Subcutaneous abdominal adipose tissue (tissue), 5 donors: ENCODE data around the gene MRPS34.
A peak's percentile ranks its signal among the peaks of the same experiment; 100 is the strongest.

Source experiments
- H3K27ac ChIP-seq: one replicate; pipeline ENCODE4 v1.7.0; 2013; ENCODE audit warnings: low read depth, mild to moderate bottlenecking, inconsistent platforms, low read length, moderate library complexity
- H3K27me3 ChIP-seq, 5 donors: one replicate each; pipeline ENCODE4 v1.7.0; 2013; ENCODE audit warnings: low read length in 5 of 5, inconsistent platforms in 1 of 5; ENCODE audit not compliant: control insufficient read depth in 5 of 5, insufficient read depth in 4 of 5
- H3K36me3 ChIP-seq, 5 donors: one replicate each; pipeline ENCODE4 v1.7.0; 2013; ENCODE audit warnings: low read length in 5 of 5; ENCODE audit not compliant: control insufficient read depth in 5 of 5, insufficient read depth in 5 of 5
- H3K4me1 ChIP-seq, 5 donors: one replicate each; pipeline ENCODE4 v1.7.0; 2013; ENCODE audit warnings: low read length in 5 of 5, mild to moderate bottlenecking in 3 of 5, moderate library complexity in 1 of 5; ENCODE audit not compliant: control insufficient read depth in 5 of 5, insufficient read depth in 5 of 5
- H3K4me3 ChIP-seq, 5 donors: one replicate each; pipeline ENCODE4 v1.7.0; 2013; ENCODE audit warnings: low read length in 5 of 5, low read depth in 1 of 5
- H3K9ac ChIP-seq, 5 donors: one replicate each; pipeline ENCODE4 v1.7.0; 2013; ENCODE audit warnings: low read length in 5 of 5, mild to moderate bottlenecking in 4 of 5, moderate library complexity in 3 of 5
- H3K9me3 ChIP-seq, 5 donors: one replicate each; pipeline ENCODE4 v1.7.0; 2013; ENCODE audit warnings: low read length in 5 of 5; ENCODE audit not compliant: control insufficient read depth in 5 of 5
- donor health status: healthy.
- donor health status: healthy.
- donor health status: healthy.
- donor health status: healthy.
- donor health status: healthy.

Gene MRPS34

DNA sequence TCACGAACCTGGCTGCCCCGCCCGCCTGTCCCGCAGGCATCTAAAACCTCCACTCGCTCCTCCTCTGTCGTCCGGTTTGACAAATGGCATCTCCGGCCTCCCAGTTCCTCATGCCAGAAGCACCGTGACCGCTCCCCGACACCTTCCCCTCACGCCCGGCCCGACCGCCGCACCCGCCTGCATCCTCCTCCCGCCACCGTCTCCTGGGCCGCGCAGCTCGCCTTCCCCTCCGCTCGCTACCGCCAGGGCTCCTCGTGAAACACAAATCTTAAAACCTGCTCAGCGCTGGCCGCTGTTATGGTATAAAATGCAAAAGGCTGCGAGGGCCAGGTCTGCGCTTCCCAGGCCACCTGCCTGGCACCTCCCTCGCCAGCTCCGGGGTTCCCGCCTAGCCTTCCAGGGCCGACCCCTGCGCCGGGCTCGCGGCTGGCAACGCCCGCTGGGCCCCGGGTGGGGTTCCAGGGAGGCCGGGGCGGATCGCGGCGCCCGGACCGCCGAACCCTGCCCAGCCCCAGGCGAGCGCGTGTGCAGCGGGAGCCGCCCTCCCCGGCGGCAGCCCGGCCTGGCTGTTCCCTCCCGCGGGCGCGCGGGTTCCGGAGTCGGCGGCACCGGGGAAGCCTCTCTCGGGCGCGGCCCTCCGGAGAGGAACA, 8.9 kb upstream of the MRPS34 start:
- H3K36me3 ChIP-seq: peaks cover 0 to 51% (median 36%) of the 10 kb centered on the region in 5 donors

DNA sequence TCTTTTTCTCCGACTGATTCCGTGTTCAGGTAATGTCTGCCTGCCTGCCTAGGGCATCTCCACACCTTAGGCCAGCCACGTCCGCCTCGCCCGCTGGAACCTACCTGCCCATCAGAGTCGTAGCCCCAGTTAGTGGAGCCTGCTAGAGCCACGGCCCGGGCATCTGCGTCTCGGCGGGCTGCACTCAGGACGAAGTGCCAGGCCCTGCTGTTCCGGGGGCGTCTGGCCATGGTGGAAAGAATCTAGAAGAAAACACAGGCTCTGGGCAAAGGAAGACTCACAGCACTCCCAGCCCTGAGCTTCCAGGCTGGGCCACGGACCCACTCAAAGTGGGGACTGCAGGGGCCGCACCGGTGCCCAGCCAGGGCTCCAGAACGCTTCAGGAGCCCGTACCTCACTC, 8.3 kb upstream of the MRPS34 start:
- Histone ChIP-seq H3K4me3 (peak overlapping the region in 4 of 5 donors; percentile 65 to 83 (median 80)), H3K27me3 (no peaks in the 10 kb centered on the region), H3K9ac (peak overlapping the region in 4 of 5 donors; percentile 65 to 78 (median 77)), H3K36me3 (peaks cover 0 to 51% (median 37%) of the 10 kb centered on the region in 5 donors), H3K4me1 (peaks cover 0 to 40% (median 34%) of the 10 kb centered on the region in 5 donors), H3K9me3 (no peaks in the 10 kb centered on the region), H3K27ac (no peak overlapping the region)

More for the DNA sequence above, 8.9 kb upstream of the MRPS34 start:
- H3K4me1 ChIP-seq: peaks cover 0 to 44% (median 34%) of the 10 kb centered on the region in 5 donors
- H3K27me3 ChIP-seq: no peaks in the 10 kb centered on the region
- H3K9me3 ChIP-seq: no peaks in the 10 kb centered on the region
- H3K27ac ChIP-seq: peak overlapping the region; percentile 50
- H3K9ac ChIP-seq: peak overlapping the region in 4 of 5 donors; percentile 65 to 78 (median 77)
- H3K4me3 ChIP-seq: peak overlapping the region in 4 of 5 donors; percentile 65 to 83 (median 80)

DNA sequence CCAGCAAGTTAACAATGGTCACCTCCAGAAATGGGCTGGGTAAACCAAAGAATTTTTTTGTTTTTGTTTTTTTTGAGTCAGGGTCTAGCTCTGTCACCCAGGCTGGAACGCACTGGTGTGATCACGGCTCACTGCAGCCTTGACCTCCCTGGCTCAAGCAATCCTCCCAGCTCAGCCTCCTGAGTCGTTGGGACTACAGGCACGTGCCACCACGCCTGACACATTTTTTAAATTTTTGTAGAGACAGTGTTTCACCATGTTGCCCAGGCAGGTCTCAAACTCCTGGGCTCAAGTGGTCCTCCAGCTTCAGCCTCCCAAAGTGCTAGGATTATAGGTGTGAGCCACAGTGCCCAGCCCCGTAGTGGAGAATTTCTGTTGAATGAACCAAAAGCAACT, 7.7 kb upstream of the MRPS34 start:
- H3K4me1 ChIP-seq: peaks cover 0 to 40% (median 34%) of the 10 kb centered on the region in 5 donors
- H3K9me3 ChIP-seq: no peaks in the 10 kb centered on the region
- H3K9ac ChIP-seq: peak overlapping the region in 1 of 5 donors; percentile 35
- H3K27ac ChIP-seq: no peak overlapping the region
- no peak overlapping the region for H3K4me3 ChIP-seq
- no peaks in the 10 kb centered on the region for H3K27me3 ChIP-seq
- H3K36me3 ChIP-seq: peaks cover 0 to 53% (median 38%) of the 10 kb centered on the region in 5 donors

DNA sequence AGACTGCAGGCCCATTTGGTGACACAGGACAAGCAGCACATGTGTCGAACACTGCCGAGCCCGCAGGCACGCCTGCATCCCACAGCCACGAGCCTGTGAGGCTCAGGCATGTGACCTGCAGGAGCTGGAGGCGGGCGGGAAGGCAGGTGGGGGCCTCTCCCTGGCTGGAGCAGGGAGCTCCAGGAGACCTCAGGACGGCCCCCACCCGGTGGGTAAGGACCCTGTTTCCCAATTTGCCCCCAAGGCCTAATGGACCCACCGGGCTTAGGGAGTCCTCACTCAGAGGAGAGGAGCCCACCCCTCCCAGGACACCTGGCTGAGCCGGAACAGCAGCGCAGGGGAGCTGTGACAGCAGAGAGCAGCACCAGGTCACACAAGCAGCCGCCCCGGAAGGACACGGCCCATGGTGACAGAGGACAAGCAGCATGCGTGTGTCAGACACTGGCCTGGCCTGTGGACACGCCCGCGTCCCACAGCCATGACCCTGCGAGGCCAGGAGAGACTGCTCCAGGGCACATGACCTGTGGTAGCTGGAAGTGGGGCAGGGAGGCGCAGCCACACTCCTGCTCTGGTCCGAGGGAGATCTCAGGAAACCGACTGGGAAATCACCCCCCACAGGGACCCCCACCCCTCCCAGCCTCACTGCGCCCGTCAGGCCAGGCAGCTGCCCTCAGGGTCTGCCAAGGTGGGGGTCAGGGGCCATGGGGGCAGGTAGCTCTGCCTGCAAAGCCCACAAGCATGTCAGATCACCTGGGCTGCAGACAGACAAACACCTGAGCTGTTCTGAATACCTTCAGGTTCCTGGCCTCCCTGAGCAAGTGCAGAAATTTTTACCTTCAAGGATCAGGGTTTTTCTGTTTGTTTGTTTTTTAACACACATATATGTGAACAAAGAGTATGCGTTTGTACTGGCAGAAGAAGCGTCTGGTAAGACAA, 7.1 kb upstream of the MRPS34 start:
- H3K4me3 ChIP-seq: no peak overlapping the region
- peaks cover 0 to 38% (median 33%) of the 10 kb centered on the region in 5 donors for H3K4me1 ChIP-seq
- H3K36me3 ChIP-seq: peaks cover 0 to 57% (median 43%) of the 10 kb centered on the region in 5 donors
- no peak overlapping the region for H3K27ac ChIP-seq
- peak overlapping the region in 1 of 5 donors; percentile 35 for H3K9ac ChIP-seq
- no peaks in the 10 kb centered on the region for H3K27me3 ChIP-seq
- H3K9me3 ChIP-seq: no peaks in the 10 kb centered on the region

DNA sequence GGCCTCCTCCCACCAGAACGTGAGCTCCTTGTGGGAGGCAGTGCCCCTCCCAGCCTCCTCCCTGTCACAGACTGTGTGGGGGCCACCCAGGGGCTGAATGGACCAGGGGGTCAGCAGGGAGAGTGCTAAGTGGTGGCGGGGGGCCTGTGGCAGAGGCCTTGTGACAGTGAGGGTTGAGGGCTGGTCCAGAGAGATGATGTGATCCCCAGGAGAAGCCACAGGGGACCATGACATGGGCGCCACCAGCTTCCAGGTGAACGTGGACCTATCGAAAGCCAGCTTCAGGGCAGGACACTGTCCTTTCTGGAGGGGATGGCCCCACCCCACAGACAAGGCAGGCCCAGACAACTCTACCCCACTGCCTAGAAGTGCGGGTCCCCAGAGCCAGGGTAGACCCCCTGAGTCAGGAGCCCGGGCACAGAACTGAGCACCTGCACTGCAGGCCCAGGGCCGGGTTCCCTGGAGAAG, 6.3 kb upstream of the MRPS34 start:
- Histone ChIP-seq H3K36me3 (peaks cover 0 to 57% (median 43%) of the 10 kb centered on the region in 5 donors), H3K4me1 (peaks cover 0 to 43% (median 37%) of the 10 kb centered on the region in 5 donors), H3K27ac (no peak overlapping the region), H3K27me3 (no peaks in the 10 kb centered on the region), H3K9me3 (no peaks in the 10 kb centered on the region), H3K4me3 (no peak overlapping the region), H3K9ac (peak overlapping the region in 1 of 5 donors; percentile 35)

DNA sequence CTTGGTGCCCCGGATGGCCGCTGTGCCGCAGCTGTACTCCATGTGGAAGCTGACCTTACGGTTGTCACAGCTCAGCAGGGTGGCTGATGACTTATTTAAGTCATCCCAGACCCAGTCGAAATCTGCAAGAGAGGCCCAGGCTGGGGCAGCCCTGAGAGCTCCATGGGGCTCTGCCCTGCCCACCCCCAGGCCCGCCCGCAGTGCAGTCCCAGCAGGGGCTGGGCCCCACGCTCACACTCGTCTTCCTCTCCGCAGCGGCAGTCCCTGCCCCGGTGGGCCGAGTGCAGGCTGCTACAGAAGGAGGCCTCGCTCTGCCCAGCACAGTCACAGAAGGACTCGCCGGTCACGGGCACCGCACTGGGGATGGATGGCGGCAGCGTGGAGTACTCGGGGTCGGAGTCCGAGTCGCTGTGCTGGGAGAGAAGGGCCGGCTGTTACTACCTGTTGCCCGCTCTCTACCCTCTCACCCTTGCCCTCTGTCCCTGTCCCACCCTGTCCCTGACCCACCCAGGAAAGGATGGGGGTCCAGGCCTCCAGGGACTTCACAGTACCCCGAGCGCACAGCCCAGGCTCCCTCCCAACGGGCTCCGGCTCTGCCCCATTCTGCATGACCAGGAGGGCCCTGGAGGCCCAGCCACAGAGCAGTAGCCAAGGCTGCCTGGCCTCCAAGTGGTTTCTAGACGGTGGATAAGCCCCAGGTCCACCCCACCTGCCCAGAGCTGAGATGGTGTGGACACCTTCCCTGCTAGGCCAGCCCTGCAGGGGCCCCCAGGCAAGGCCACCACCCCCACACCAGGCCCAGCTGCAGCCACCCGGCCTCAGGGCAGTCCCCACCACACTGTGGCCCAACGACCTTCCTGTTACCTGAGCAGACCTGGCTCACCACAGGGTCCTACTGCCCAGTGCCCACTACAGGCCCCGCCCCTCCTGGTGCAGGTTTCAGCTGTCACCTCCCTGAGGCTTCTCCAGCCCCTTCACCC, 5.6 kb upstream of the MRPS34 start:
- no peaks in the 10 kb centered on the region for H3K9me3 ChIP-seq
- H3K36me3 ChIP-seq: peaks cover 0 to 57% (median 43%) of the 10 kb centered on the region in 5 donors
- H3K27me3 ChIP-seq: no peaks in the 10 kb centered on the region
- no peak overlapping the region for H3K27ac ChIP-seq
- peaks cover 4 to 43% (median 39%) of the 10 kb centered on the region in 5 donors for H3K4me1 ChIP-seq
- peak overlapping the region in 1 of 5 donors; percentile 35 for H3K9ac ChIP-seq
- no peak overlapping the region for H3K4me3 ChIP-seq

DNA sequence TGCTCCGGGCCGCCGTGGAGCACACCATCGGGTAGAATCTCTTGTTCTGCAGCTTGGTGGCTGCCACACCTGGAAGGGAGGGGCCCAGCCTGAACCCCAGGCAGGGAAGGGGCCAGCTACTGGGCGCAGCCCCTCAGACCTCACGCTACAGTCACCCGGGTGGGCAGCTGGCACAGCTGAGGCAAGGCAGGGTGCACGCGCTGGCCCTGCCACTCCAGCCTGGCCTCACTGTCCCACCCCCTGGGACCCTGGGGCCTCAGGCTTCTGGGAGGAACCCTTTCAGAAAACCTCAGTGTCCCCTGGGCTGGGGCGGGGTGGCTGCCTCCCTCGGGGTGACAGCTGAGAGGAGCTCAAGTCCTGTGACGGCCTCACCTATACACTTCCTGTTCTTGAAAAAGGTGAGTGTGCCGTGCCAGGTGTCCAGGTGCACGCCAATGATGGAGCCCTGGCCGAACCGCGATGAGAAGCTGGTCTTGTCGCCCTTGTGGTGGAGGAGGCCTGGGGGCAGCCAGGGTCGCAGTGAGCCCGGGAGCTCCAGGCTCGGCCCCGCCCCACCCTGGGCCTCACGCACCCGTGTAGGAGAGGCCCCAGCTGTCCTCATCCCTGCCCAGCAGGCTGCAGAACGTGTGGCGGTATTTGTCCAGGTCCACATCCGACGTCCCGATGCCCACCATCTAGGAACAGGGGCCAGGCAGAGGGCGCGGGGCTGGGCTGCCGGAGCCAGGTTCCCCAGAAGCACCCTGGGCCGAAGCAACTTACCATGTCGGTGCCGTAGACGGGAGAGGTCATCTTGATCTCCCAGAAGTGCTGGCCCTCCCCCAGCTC, 4.7 kb upstream of the MRPS34 start:
- no peak overlapping the region for H3K9ac ChIP-seq
- no peak overlapping the region for H3K27ac ChIP-seq
- H3K4me1 ChIP-seq: peaks cover 4 to 39% (median 37%) of the 10 kb centered on the region in 5 donors
- H3K27me3 ChIP-seq: no peaks in the 10 kb centered on the region
- H3K4me3 ChIP-seq: no peak overlapping the region
- no peaks in the 10 kb centered on the region for H3K9me3 ChIP-seq
- peaks cover 0 to 57% (median 43%) of the 10 kb centered on the region in 5 donors for H3K36me3 ChIP-seq

DNA sequence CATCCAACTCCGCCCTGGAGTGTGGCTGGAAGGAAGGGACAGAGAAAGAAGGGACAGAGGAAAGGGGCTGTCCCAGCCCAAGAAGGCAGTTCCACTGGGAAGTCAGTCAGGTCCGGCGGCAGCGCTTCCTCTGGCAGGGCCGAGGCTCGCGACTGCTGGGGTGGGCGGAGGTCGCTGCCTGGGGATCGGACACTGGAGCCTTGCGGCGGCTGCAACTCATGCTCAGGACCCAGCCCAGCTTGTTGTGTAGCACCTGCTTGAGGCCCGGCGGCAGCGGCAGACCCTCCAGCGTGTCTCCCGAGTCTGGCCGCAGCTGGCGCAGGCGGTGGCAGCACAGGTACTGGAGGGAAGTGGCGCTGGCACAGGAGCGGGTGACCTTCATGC, 4.0 kb upstream of the MRPS34 start:
- Histone ChIP-seq H3K4me1 (peaks cover 5 to 45% (median 43%) of the 10 kb centered on the region in 5 donors), H3K27ac (no peak overlapping the region), H3K36me3 (peaks cover 0 to 57% (median 43%) of the 10 kb centered on the region in 5 donors)

DNA sequence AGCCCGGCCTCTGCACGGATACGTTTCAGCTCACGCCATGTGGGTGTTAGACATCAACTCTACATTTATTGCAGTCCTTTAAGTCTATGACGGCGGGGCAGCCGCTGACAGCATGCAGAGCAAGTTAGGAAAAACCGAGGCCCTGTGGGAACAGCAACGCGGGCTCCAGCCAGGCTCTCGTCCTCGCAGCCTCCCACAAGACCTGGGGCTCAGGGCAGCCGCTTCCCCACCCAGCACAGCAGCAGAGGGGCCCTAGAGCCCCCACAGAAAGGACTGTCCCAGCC, 3.7 kb upstream of the MRPS34 start:
- no peaks in the 10 kb centered on the region for H3K9me3 ChIP-seq
- H3K27me3 ChIP-seq: no peaks in the 10 kb centered on the region
- H3K4me1 ChIP-seq: peaks cover 7 to 45% (median 43%) of the 10 kb centered on the region in 5 donors
- peaks cover 0 to 57% (median 43%) of the 10 kb centered on the region in 5 donors for H3K36me3 ChIP-seq
- H3K4me3 ChIP-seq: no peak overlapping the region
- H3K9ac ChIP-seq: no peak overlapping the region
- no peak overlapping the region for H3K27ac ChIP-seq

More for the DNA sequence above, 4.0 kb upstream of the MRPS34 start:
- Histone ChIP-seq H3K9me3 (no peaks in the 10 kb centered on the region), H3K27me3 (no peaks in the 10 kb centered on the region), H3K4me3 (no peak overlapping the region), H3K9ac (no peak overlapping the region)
